GM23338 (cell line): ENCODE results near the gene AZU1. TPM values are rescaled to one million over a fixed set of nuclear protein-coding genes. Genes with fewer than 3 reads are reported as not detected.

Experiments
- ATAC-seq: fragments of 200-7000 bp; cut with Tn5 transposase; 3 replicates; pipeline ENCODE4 v1.9.1; 2020
- DNase-seq: peaks from one replicate; pipeline ENCODE4 v3.0.0-alpha.2; 2015; ENCODE audit warnings: low spot score
- H2AFZ ChIP-seq: fragments of 200-600 bp; sonication (generic); 2 replicates; pipeline ENCODE4 v1.8.0; 2016; ENCODE audit warnings: antibody characterized with exemption, mild to moderate bottlenecking, moderate library complexity
- H3F3A ChIP-seq: fragments of 200-600 bp; sonication (generic); replicated peaks from 2 replicates; pipeline ENCODE4 v1.8.0; 2017; ENCODE audit warnings: antibody characterized with exemption, mixed run types, low read depth
- H3K27ac ChIP-seq: fragments of 200-600 bp; sonication (generic); 2 replicates; pipeline ENCODE4 v1.6.1; 2016; ENCODE audit warnings: low read depth
- H3K27me3 ChIP-seq: fragments of 200-600 bp; sonication (generic); 2 replicates; pipeline ENCODE4 v1.8.0; 2016; ENCODE audit warnings: mild to moderate bottlenecking, mixed run types, moderate library complexity; ENCODE audit not compliant: insufficient read depth
- H3K36me3 ChIP-seq: fragments of 200-600 bp; sonication (generic); 2 replicates; pipeline ENCODE4 v1.8.0; 2016; ENCODE audit warnings: mild to moderate bottlenecking; ENCODE audit not compliant: insufficient read depth
- H3K4me1 ChIP-seq: fragments of 200-600 bp; sonication (generic); 2 replicates; pipeline ENCODE4 v1.8.0; 2016; ENCODE audit warnings: mild to moderate bottlenecking, moderate library complexity; ENCODE audit not compliant: insufficient read depth
- H3K4me2 ChIP-seq: fragments of 200-600 bp; sonication (generic); 2 replicates; pipeline ENCODE4 v1.7.1; 2017; ENCODE audit warnings: mixed run types
- H3K4me3 ChIP-seq: fragments of 200-600 bp; sonication (generic); 2 replicates; pipeline ENCODE4 v1.6.1; 2016; ENCODE audit warnings: mixed run types
- H3K79me2 ChIP-seq: fragments of 200-600 bp; sonication (generic); replicated peaks from 2 replicates; pipeline ENCODE4 v1.8.0; 2017; ENCODE audit warnings: mild to moderate bottlenecking; ENCODE audit not compliant: insufficient read depth
- H3K9me2 ChIP-seq: fragments of 200-600 bp; sonication (generic); 2 replicates; pipeline ENCODE4 v1.8.0; 2017; ENCODE audit not compliant: insufficient read depth
- H4K20me1 ChIP-seq: fragments of 200-600 bp; sonication (generic); replicated peaks from 2 replicates; pipeline ENCODE4 v1.8.0; 2017; ENCODE audit warnings: mild to moderate bottlenecking; ENCODE audit not compliant: insufficient read depth
- H3K27ac Mint-ChIP-seq: 2 replicates; pipeline ENCODE4 v1.8.0; 2020; ENCODE audit warnings: inconsistent platforms, mild to moderate bottlenecking, moderate library complexity, mixed read lengths
- H3K27me3 Mint-ChIP-seq: 3 replicates; pipeline ENCODE4 v1.8.0; 2022; ENCODE audit warnings: low read depth, mild to moderate bottlenecking, moderate library complexity, mixed read lengths, inconsistent platforms; ENCODE audit not compliant: insufficient read depth, poor library complexity
- H3K36me3 Mint-ChIP-seq: 3 replicates; pipeline ENCODE4 v1.8.0; 2021; ENCODE audit warnings: low read depth, mild to moderate bottlenecking, inconsistent platforms, moderate library complexity, mixed read lengths
- H3K4me1 Mint-ChIP-seq: 3 replicates; pipeline ENCODE4 v1.8.0; 2020; ENCODE audit warnings: mild to moderate bottlenecking, inconsistent platforms, mixed read lengths
- H3K4me3 Mint-ChIP-seq: 3 replicates; pipeline ENCODE4 v1.8.0; 2021; ENCODE audit warnings: moderate library complexity, mild to moderate bottlenecking, inconsistent platforms, mixed read lengths
- H3K9me3 Mint-ChIP-seq: 3 replicates; pipeline ENCODE4 v1.8.0; 2020; ENCODE audit warnings: moderate library complexity, mild to moderate bottlenecking, inconsistent platforms, mixed read lengths
- CREB1 ChIP-seq: fragments of 250-450 bp; sonication (Bioruptor Pico); IDR thresholded peaks from 2 replicates; pipeline ENCODE4 v1.5.0; 2020; ENCODE audit warnings: low read depth, mild to moderate bottlenecking, moderate library complexity
- CTCF ChIP-seq, 2 experiments: fragments of 200-600 bp in 1 of 2; sonication (generic) in 1 of 2; conservative IDR thresholded peaks; 2 replicates each; pipeline versions ENCODE4 v1.5.1 to v1.6.1; 2016 to 2017; ENCODE audit warnings: antibody characterized with exemption in 2 of 2, low read depth in 2 of 2, mild to moderate bottlenecking in 2 of 2, moderate library complexity in 1 of 2
- ETS1 ChIP-seq: IDR thresholded peaks from 2 replicates; pipeline ENCODE4 v1.6.1; 2016; ENCODE audit warnings: antibody characterized with exemption
- EZH2 ChIP-seq: fragments of 200-600 bp; sonication (generic); IDR thresholded peaks from one replicate; pipeline ENCODE4 v1.8.0; 2017; ENCODE audit warnings: antibody characterized with exemption, mild to moderate bottlenecking, low read depth; ENCODE audit not compliant: unreplicated experiment
- EZH2phosphoT487 ChIP-seq: fragments of 200-600 bp; sonication (generic); IDR thresholded peaks from one replicate; pipeline ENCODE4 v1.8.1; 2018; ENCODE audit warnings: antibody characterized with exemption; ENCODE audit not compliant: unreplicated experiment
- JUNB ChIP-seq: IDR thresholded peaks from one replicate; pipeline ENCODE4 v1.6.1; 2016; ENCODE audit warnings: antibody characterized with exemption; ENCODE audit not compliant: unreplicated experiment
- NANOG ChIP-seq: IDR thresholded peaks from 2 replicates; pipeline ENCODE4 v1.6.1; 2016; ENCODE audit warnings: antibody characterized with exemption, borderline replicate concordance
- POLR2AphosphoS5 ChIP-seq: IDR thresholded peaks from 2 replicates; pipeline ENCODE4 v1.6.1; 2016; ENCODE audit warnings: antibody characterized with exemption, low read depth
- REST ChIP-seq: IDR thresholded peaks from one replicate; pipeline ENCODE4 v1.6.1; 2018; ENCODE audit warnings: antibody characterized with exemption; ENCODE audit not compliant: unreplicated experiment
- STAT1 ChIP-seq: IDR thresholded peaks from one replicate; pipeline ENCODE4 v1.6.1; 2016; ENCODE audit warnings: antibody characterized with exemption; ENCODE audit not compliant: unreplicated experiment
- ZNF114 ChIP-seq: fragments of 250-450 bp; sonication (Bioruptor Pico); IDR thresholded peaks from 2 replicates; pipeline ENCODE4 v1.5.0; 2020; ENCODE audit warnings: mild to moderate bottlenecking, moderate library complexity
- ZNF331 ChIP-seq: fragments of 250-450 bp; sonication (Bioruptor Pico); IDR thresholded peaks from 2 replicates; pipeline ENCODE4 v1.5.0; 2020; ENCODE audit warnings: low read depth, mild to moderate bottlenecking, moderate library complexity
- polyA plus RNA-seq: library from polyadenylated mRNA; unstranded; fragments of >200 nt; fragmentation: Nextera tagmentation; extraction: Ambion mirVana; gene quantifications from 2 replicates; pipeline ENCODE4 v1.2.1, GENCODE V29; 2016
- total RNA-seq: library from RNA; depleted of rRNA; stranded (reverse); fragments of >200 nt; shearing (Covaris generic); gene quantifications from 2 replicates; pipeline ENCODE4 v1.2.3, GENCODE V29; 2014
- TF ChIP-seq, protein P1 (sequence below): fragments of 250-450 bp; sonication (Bioruptor Pico); IDR thresholded peaks from 2 replicates; pipeline ENCODE4 v1.5.0; 2020; ENCODE audit warnings: mild to moderate bottlenecking, moderate library complexity

Gene AZU1
- total and polyA plus RNA-seq, 2 experiments from 2014 or later: 0.78 to 1.4 TPM

- peak overlapping the region; percentile 64 for H3K4me2 ChIP-seq
- Mint-ChIP-seq H3K4me3 (0 out of 3 replicates have a peak overlapping the region, but pooled peaks have one; percentile 33), H3K4me1 (peaks cover 30% of the 10 kb centered on the region), H3K9me3 (no peaks in the 10 kb centered on the region), H3K36me3 (no peaks in the 10 kb centered on the region; the same call in 2 of the 3 replicates), H3K27me3 (peaks cover 9% of the 10 kb centered on the region), H3K27ac (peak overlapping the region; percentile 88)
- no peaks in the 10 kb centered on the region for H3K27me3 ChIP-seq
- no peak for DNase-seq
- H3K4me1 ChIP-seq: peaks cover 44% of the 10 kb centered on the region
- no peaks in the 10 kb centered on the region for H4K20me1 ChIP-seq
- no peaks in the 10 kb centered on the region for H3K9me2 ChIP-seq
- H3K36me3 ChIP-seq: no peaks in the 10 kb centered on the region
- TF ChIP-seq CREB1 (CRISPR knock-in tag): no peak
- TF ChIP-seq POLR2AphosphoS5: no peak
- no peak for TF ChIP-seq STAT1
- no peak for TF ChIP-seq JUNB
- no peak for TF ChIP-seq CTCF (conservative IDR thresholded peaks at IDR 0.05; ENCODE audit: low read depth in 2 of 2)
- no peak for TF ChIP-seq ZNF331 (CRISPR knock-in tag)
- no peak for TF ChIP-seq ETS1
- TF ChIP-seq EZH2: no peak
- TF ChIP-seq ZNF114: no peak
- no peak for TF ChIP-seq NANOG
- TF ChIP-seq, protein P1, sequence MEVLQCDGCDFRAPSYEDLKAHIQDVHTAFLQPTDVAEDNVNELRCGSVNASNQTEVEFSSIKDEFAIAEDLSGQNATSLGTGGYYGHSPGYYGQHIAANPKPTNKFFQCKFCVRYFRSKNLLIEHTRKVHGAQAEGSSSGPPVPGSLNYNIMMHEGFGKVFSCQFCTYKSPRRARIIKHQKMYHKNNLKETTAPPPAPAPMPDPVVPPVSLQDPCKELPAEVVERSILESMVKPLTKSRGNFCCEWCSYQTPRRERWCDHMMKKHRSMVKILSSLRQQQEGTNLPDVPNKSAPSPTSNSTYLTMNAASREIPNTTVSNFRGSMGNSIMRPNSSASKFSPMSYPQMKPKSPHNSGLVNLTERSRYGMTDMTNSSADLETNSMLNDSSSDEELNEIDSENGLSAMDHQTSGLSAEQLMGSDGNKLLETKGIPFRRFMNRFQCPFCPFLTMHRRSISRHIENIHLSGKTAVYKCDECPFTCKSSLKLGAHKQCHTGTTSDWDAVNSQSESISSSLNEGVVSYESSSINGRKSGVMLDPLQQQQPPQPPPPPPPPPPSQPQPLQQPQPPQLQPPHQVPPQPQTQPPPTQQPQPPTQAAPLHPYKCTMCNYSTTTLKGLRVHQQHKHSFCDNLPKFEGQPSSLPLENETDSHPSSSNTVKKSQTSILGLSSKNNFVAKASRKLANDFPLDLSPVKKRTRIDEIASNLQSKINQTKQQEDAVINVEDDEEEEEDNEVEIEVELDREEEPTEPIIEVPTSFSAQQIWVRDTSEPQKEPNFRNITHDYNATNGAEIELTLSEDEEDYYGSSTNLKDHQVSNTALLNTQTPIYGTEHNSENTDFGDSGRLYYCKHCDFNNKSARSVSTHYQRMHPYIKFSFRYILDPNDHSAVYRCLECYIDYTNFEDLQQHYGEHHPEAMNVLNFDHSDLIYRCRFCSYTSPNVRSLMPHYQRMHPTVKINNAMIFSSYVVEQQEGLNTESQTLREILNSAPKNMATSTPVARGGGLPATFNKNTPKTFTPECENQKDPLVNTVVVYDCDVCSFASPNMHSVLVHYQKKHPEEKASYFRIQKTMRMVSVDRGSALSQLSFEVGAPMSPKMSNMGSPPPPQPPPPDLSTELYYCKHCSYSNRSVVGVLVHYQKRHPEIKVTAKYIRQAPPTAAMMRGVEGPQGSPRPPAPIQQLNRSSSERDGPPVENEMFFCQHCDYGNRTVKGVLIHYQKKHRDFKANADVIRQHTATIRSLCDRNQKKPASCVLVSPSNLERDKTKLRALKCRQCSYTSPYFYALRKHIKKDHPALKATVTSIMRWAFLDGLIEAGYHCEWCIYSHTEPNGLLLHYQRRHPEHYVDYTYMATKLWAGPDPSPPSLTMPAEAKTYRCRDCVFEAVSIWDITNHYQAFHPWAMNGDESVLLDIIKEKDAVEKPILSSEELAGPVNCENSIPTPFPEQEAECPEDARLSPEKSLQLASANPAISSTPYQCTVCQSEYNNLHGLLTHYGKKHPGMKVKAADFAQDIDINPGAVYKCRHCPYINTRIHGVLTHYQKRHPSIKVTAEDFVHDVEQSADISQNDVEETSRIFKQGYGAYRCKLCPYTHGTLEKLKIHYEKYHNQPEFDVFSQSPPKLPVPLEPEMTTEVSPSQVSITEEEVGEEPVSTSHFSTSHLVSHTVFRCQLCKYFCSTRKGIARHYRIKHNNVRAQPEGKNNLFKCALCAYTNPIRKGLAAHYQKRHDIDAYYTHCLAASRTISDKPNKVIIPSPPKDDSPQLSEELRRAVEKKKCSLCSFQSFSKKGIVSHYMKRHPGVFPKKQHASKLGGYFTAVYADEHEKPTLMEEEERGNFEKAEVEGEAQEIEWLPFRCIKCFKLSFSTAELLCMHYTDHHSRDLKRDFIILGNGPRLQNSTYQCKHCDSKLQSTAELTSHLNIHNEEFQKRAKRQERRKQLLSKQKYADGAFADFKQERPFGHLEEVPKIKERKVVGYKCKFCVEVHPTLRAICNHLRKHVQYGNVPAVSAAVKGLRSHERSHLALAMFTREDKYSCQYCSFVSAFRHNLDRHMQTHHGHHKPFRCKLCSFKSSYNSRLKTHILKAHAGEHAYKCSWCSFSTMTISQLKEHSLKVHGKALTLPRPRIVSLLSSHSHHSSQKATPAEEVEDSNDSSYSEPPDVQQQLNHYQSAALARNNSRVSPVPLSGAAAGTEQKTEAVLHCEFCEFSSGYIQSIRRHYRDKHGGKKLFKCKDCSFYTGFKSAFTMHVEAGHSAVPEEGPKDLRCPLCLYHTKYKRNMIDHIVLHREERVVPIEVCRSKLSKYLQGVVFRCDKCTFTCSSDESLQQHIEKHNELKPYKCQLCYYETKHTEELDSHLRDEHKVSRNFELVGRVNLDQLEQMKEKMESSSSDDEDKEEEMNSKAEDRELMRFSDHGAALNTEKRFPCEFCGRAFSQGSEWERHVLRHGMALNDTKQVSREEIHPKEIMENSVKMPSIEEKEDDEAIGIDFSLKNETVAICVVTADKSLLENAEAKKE (CRISPR knock-in tag): no peak
- TF ChIP-seq EZH2phosphoT487: no peak
- no peak for TF ChIP-seq REST
- peak; percentile 9; the same call in 2 of the 3 replicates for ATAC-seq
- peaks cover 17% of the 10 kb centered on the region for H3F3A ChIP-seq
- peak overlapping the region; percentile 91; the same call in 1 of the 2 replicates for H3K27ac ChIP-seq
- H3K4me3 ChIP-seq: no peak overlapping the region
- H3K79me2 ChIP-seq: peaks cover 18% of the 10 kb centered on the region
- H2AFZ ChIP-seq: no peak overlapping the region
These were observed 39.0 kb upstream of the AZU1 start for GRCh38 chr19:788686-788982.
